ENCODE measurements around the gene SLC9A8.
A peak's percentile ranks its signal among the peaks of the same experiment; 100 is the strongest.

The SLC9A8 gene

GRCh38 chr20:49916146-49917002 is 103.7 kb downstream of the SLC9A8 start:
- H3K27ac ChIP-seq, result peak overlapping the region; percentile 99
- TF ChIP-seq CTCF (IDR thresholded peaks at IDR 0.05) (no peak), ZFX (IDR thresholded peaks at IDR 0.05; ENCODE audit: borderline replicate concordance) (no peak)

- no peak overlapping the region for H3K27ac ChIP-seq
- TF ChIP-seq ZFX (IDR thresholded peaks at IDR 0.05; ENCODE audit: borderline replicate concordance) (no peak), CTCF (IDR thresholded peaks at IDR 0.05) (no peak)
Measured at GRCh38 chr20:49918446-49918845, 105.8 kb downstream of the SLC9A8 start.

- TF ChIP-seq CTCF (IDR thresholded peaks at IDR 0.05) (no peak), ZFX (IDR thresholded peaks at IDR 0.05; ENCODE audit: borderline replicate concordance) (no peak)
Measured at GRCh38 chr20:49919009-49919408, 106.4 kb downstream of the SLC9A8 start.

GRCh38 chr20:49919461-49919860 is 106.8 kb downstream of the SLC9A8 start:
- H3K27ac ChIP-seq, result no peak overlapping the region
- TF ChIP-seq CTCF (IDR thresholded peaks at IDR 0.05), result no peak
- TF ChIP-seq ZFX (IDR thresholded peaks at IDR 0.05; ENCODE audit: borderline replicate concordance), result no peak

More at GRCh38 chr20:49919009-49919408, 106.4 kb downstream of the SLC9A8 start:
- H3K27ac ChIP-seq, result no peak overlapping the region

- TF ChIP-seq CTCF (IDR thresholded peaks at IDR 0.05) (no peak), ZFX (IDR thresholded peaks at IDR 0.05; ENCODE audit: borderline replicate concordance) (no peak)
- no peak overlapping the region for H3K27ac ChIP-seq
Measured at GRCh38 chr20:49924247-49924646, 111.6 kb downstream of the SLC9A8 start.

- TF ChIP-seq ZFX (IDR thresholded peaks at IDR 0.05; ENCODE audit: borderline replicate concordance), result no peak
- no peak for TF ChIP-seq CTCF (IDR thresholded peaks at IDR 0.05)
- H3K27ac ChIP-seq, result no peak overlapping the region
Measured at GRCh38 chr20:49925901-49926454, 113.3 kb downstream of the SLC9A8 start.
